Measurements from ENCODE around the gene APH1B. TPM values are rescaled to one million over a fixed set of nuclear protein-coding genes. Genes with fewer than 3 reads are reported as not detected.

Gene APH1B
- polyA plus RNA-seq, 1 experiment = 12.6 TPM

- POLR2A ChIA-PET = no interaction called here
- CTCF ChIA-PET = interaction anchor here (0.6 to 0.9 kb wide), 3 partner anchors 54 to 216 kb away, joined by 3 to 4 read pairs (median 4); no protein-coding TSS in a partner anchor
- H3K36me3 ChIP-seq (ENCODE audit: control insufficient read depth, insufficient read depth, low read length) = no peaks in the 10 kb centered on the region
- no peak for TF ChIP-seq CTCF (IDR thresholded peaks at IDR 0.05; ENCODE audit: insufficient read depth, low read depth, low read length)
- DNase-seq (ENCODE audit: low read depth) = no peak
- H3K4me3 ChIP-seq (ENCODE audit: low read depth, low read length) = no peak overlapping the region
- no peaks in the 10 kb centered on the region for H3K27me3 ChIP-seq (ENCODE audit: control insufficient read depth, insufficient read depth, low read length)
Observed at GRCh38 chr15:63348392-63348791, 71.0 kb downstream of the APH1B start.

- no peaks in the 10 kb centered on the region for H3K36me3 ChIP-seq (ENCODE audit: control insufficient read depth, insufficient read depth, low read length)
- POLR2A ChIA-PET = no interaction called here
- no peak overlapping the region for H3K4me3 ChIP-seq (ENCODE audit: low read depth, low read length)
- H3K27me3 ChIP-seq (ENCODE audit: control insufficient read depth, insufficient read depth, low read length) = no peaks in the 10 kb centered on the region
- TF ChIP-seq CTCF (IDR thresholded peaks at IDR 0.05; ENCODE audit: insufficient read depth, low read depth, low read length) = no peak
- DNase-seq (ENCODE audit: low read depth) = no peak
- CTCF ChIA-PET = interaction anchor here (0.6 to 0.9 kb wide), 3 partner anchors 53 to 217 kb away, joined by 3 to 4 read pairs (median 4); no protein-coding TSS in a partner anchor
Observed at GRCh38 chr15:63349156-63349555, 71.8 kb downstream of the APH1B start.

- POLR2A ChIA-PET = no interaction called here
- CTCF ChIA-PET = no interaction called here
- TF ChIP-seq CTCF (IDR thresholded peaks at IDR 0.05; ENCODE audit: insufficient read depth, low read depth, low read length) = no peak
- Histone ChIP-seq H3K4me3 (ENCODE audit: low read depth, low read length) (no peak overlapping the region), H3K36me3 (ENCODE audit: control insufficient read depth, insufficient read depth, low read length) (no peaks in the 10 kb centered on the region), H3K27me3 (ENCODE audit: control insufficient read depth, insufficient read depth, low read length) (no peaks in the 10 kb centered on the region)
- no peak for DNase-seq (ENCODE audit: low read depth)
Observed at GRCh38 chr15:63349621-63350020, 72.2 kb downstream of the APH1B start.

- TF ChIP-seq CTCF (IDR thresholded peaks at IDR 0.05; ENCODE audit: insufficient read depth, low read depth, low read length) = no peak
- H3K27me3 ChIP-seq (ENCODE audit: control insufficient read depth, insufficient read depth, low read length) = no peaks in the 10 kb centered on the region
- H3K36me3 ChIP-seq (ENCODE audit: control insufficient read depth, insufficient read depth, low read length) = no peaks in the 10 kb centered on the region
- POLR2A ChIA-PET = no interaction called here
- CTCF ChIA-PET = no interaction called here
- H3K4me3 ChIP-seq (ENCODE audit: low read depth, low read length) = no peak overlapping the region
- no peak for DNase-seq (ENCODE audit: low read depth)
Observed at GRCh38 chr15:63350178-63350621, 72.8 kb downstream of the APH1B start.

- no peak for TF ChIP-seq CTCF (IDR thresholded peaks at IDR 0.05; ENCODE audit: insufficient read depth, low read depth, low read length)
- no peak overlapping the region for H3K4me3 ChIP-seq (ENCODE audit: low read depth, low read length)
- H3K36me3 ChIP-seq (ENCODE audit: control insufficient read depth, insufficient read depth, low read length) = no peaks in the 10 kb centered on the region
- CTCF ChIA-PET = no interaction called here
- POLR2A ChIA-PET = no interaction called here
- DNase-seq (ENCODE audit: low read depth) = no peak
- H3K27me3 ChIP-seq (ENCODE audit: control insufficient read depth, insufficient read depth, low read length) = no peaks in the 10 kb centered on the region
Observed at GRCh38 chr15:63351170-63351569, 73.8 kb downstream of the APH1B start.

Measured in BJ (cell line).